Fibroblast of lung (primary cell): Measurements from ENCODE around the gene TIMP2. TPM values are rescaled to one million over a fixed set of nuclear protein-coding genes. Genes with fewer than 3 reads are reported as not detected.

Experiments
- DNase-seq, 2 donors: peaks; one replicate each; pipeline versions ENCODE4 v3.0.0 to v3.0.0-alpha.2; 2010; ENCODE audit warnings: low read depth in 2 of 2
- H2AFZ ChIP-seq: 2 replicates; pipeline ENCODE4 v1.5.1; 2012; ENCODE audit warnings: low read length, control low read depth, inconsistent platforms
- H3K27ac ChIP-seq: 2 replicates; pipeline ENCODE4 v1.5.1; 2011; ENCODE audit warnings: low read length, control low read depth; ENCODE audit not compliant: insufficient read depth
- H3K27me3 ChIP-seq: 2 replicates; pipeline ENCODE4 v1.5.1; 2011; ENCODE audit warnings: mild to moderate bottlenecking, low read length; ENCODE audit not compliant: control insufficient read depth, insufficient read depth
- H3K36me3 ChIP-seq: 2 replicates; pipeline ENCODE4 v1.5.1; 2011; ENCODE audit warnings: low read length; ENCODE audit not compliant: control insufficient read depth, insufficient read depth
- H3K4me1 ChIP-seq: 2 replicates; pipeline ENCODE4 v1.5.1; 2011; ENCODE audit warnings: low read length; ENCODE audit not compliant: control insufficient read depth, insufficient read depth; ENCODE audit errors: extremely low read depth
- H3K4me2 ChIP-seq: 2 replicates; pipeline ENCODE4 v1.5.1; 2011; ENCODE audit warnings: low read length, control low read depth; ENCODE audit not compliant: insufficient read depth; ENCODE audit errors: extremely low read depth
- H3K4me3 ChIP-seq, 4 experiments: fragments of 200-600 bp in 1 of 4; sonication (generic) in 1 of 4; replicated peaks in 1 of 4; 2 replicates each; pipeline ENCODE4 v1.5.1; 2011 to 2016; ENCODE audit warnings: low read length in 4 of 4, low read depth in 3 of 4, mild to moderate bottlenecking in 3 of 4, control low read depth in 2 of 4, inconsistent platforms in 1 of 4, mixed read lengths in 1 of 4; ENCODE audit not compliant: insufficient read depth in 1 of 4; ENCODE audit errors: control extremely low read depth in 1 of 4
- H3K79me2 ChIP-seq: 2 replicates; pipeline ENCODE4 v1.5.1; 2012; ENCODE audit warnings: mild to moderate bottlenecking, low read length, inconsistent platforms; ENCODE audit not compliant: control insufficient read depth, insufficient read depth
- H3K9ac ChIP-seq: 2 replicates; pipeline ENCODE4 v1.5.1; 2011; ENCODE audit warnings: mild to moderate bottlenecking, low read length, control low read depth; ENCODE audit not compliant: insufficient read depth
- H3K9me3 ChIP-seq: 2 replicates; pipeline ENCODE4 v1.5.1; 2012; ENCODE audit warnings: low read depth, low read length; ENCODE audit not compliant: control insufficient read depth, insufficient read depth
- H4K20me1 ChIP-seq: 2 replicates; pipeline ENCODE4 v1.5.1; 2011; ENCODE audit warnings: low read length; ENCODE audit not compliant: control insufficient read depth, insufficient read depth; ENCODE audit errors: extremely low read depth
- CTCF ChIP-seq, 2 donors: IDR thresholded peaks in 1 of 2; conservative IDR thresholded peaks in 1 of 2; 1 replicate in 1 of 2; 2 replicates in 1 of 2; pipeline ENCODE4 v1.5.1; 2011 to 2012; ENCODE audit warnings: low read length in 2 of 2, control low read depth in 1 of 2, inconsistent platforms in 1 of 2, low read depth in 1 of 2, mild to moderate bottlenecking in 1 of 2
- EZH2 ChIP-seq: IDR thresholded peaks from 2 replicates; pipeline ENCODE4 v1.5.1; 2012; ENCODE audit warnings: low read length, control low read depth, mild to moderate bottlenecking; ENCODE audit errors: missing control alignments
- polyA plus RNA-seq, 2 donors: library from polyadenylated mRNA; depleted of rRNA in 1 of 2; stranded (reverse) in 1 of 2; unstranded in 1 of 2; fragments of >200 nt; gene quantifications; 2 replicates each; pipeline ENCODE4 v1.2.1, GENCODE V29; 2011 to 2012; ENCODE audit warnings: missing spikeins in 1 of 2
- total RNA-seq: library from RNA; depleted of rRNA; stranded (reverse); fragments of >200 nt; gene quantifications from 2 replicates; pipeline ENCODE4 v1.2.1, GENCODE V29; 2014

Gene TIMP2
- total and polyA plus RNA-seq, 2 donors (not counting 1 experiment from before 2014, with no cell fraction given), result 155 to 745 TPM

- TF ChIP-seq EZH2 (no peak), CTCF (conservative IDR thresholded peaks at IDR 0.05 in 1 of 2, IDR thresholded peaks at IDR 0.05 in 1 of 2; ENCODE audit: low read depth in 1 of 2, low read length in 2 of 2) (no peak)
- no peak overlapping the region for H3K9ac ChIP-seq
- peak in 1 of 2 donors; percentile 59 for DNase-seq
Observed at GRCh38 chr17:78958641-78959127, 33.5 kb upstream of the TIMP2 start.

GRCh38 chr17:78957128-78957527 is 31.9 kb upstream of the TIMP2 start:
- DNase-seq, result peak; percentile 61 to 85
- TF ChIP-seq EZH2 (no peak), CTCF (conservative IDR thresholded peaks at IDR 0.05 in 1 of 2, IDR thresholded peaks at IDR 0.05 in 1 of 2; ENCODE audit: low read depth in 1 of 2, low read length in 2 of 2) (no peak)

More at GRCh38 chr17:78958641-78959127, 33.5 kb upstream of the TIMP2 start:
- H4K20me1 ChIP-seq, result no peaks in the 10 kb centered on the region
- H2AFZ ChIP-seq, result no peak overlapping the region
- no peaks in the 10 kb centered on the region for H3K79me2 ChIP-seq
- H3K36me3 ChIP-seq, result no peaks in the 10 kb centered on the region
- peaks cover 13% of the 10 kb centered on the region for H3K4me1 ChIP-seq
- H3K4me2 ChIP-seq, result no peak overlapping the region
- no peaks in the 10 kb centered on the region for H3K9me3 ChIP-seq
- no peak overlapping the region for H3K4me3 ChIP-seq
- no peak overlapping the region for H3K27ac ChIP-seq
- H3K27me3 ChIP-seq, result no peaks in the 10 kb centered on the region

GRCh38 chr17:78956254-78956653 is 31.1 kb upstream of the TIMP2 start:
- Histone ChIP-seq H3K36me3 (no peaks in the 10 kb centered on the region), H3K4me1 (peaks cover 9% of the 10 kb centered on the region), H3K4me2 (no peak overlapping the region), H4K20me1 (no peaks in the 10 kb centered on the region), H3K79me2 (no peaks in the 10 kb centered on the region), H2AFZ (no peak overlapping the region), H3K27me3 (no peaks in the 10 kb centered on the region), H3K9me3 (no peaks in the 10 kb centered on the region), H3K27ac (no peak overlapping the region), H3K9ac (no peak overlapping the region), H3K4me3 (no peak overlapping the region)
- TF ChIP-seq EZH2, result no peak
- no peak for TF ChIP-seq CTCF (conservative IDR thresholded peaks at IDR 0.05 in 1 of 2, IDR thresholded peaks at IDR 0.05 in 1 of 2; ENCODE audit: low read depth in 1 of 2, low read length in 2 of 2)
- no peak for DNase-seq

More at GRCh38 chr17:78957128-78957527, 31.9 kb upstream of the TIMP2 start:
- H3K27ac ChIP-seq, result no peak overlapping the region
- H4K20me1 ChIP-seq, result no peaks in the 10 kb centered on the region
- H3K79me2 ChIP-seq, result no peaks in the 10 kb centered on the region
- no peaks in the 10 kb centered on the region for H3K36me3 ChIP-seq
- no peak overlapping the region for H3K4me3 ChIP-seq
- H3K27me3 ChIP-seq, result no peaks in the 10 kb centered on the region
- H3K4me2 ChIP-seq, result peak overlapping the region; percentile 52
- H3K9ac ChIP-seq, result no peak overlapping the region
- H2AFZ ChIP-seq, result no peak overlapping the region
- peaks cover 8% of the 10 kb centered on the region for H3K4me1 ChIP-seq
- no peaks in the 10 kb centered on the region for H3K9me3 ChIP-seq
